HCT116 (cell line): ENCODE data around the gene PRKCZ. TPM values are rescaled to one million over a fixed set of nuclear protein-coding genes. Genes with fewer than 3 reads are reported as not detected.

Experiments used
- ATAC-seq: fragments of 200-7000 bp; cut with Tn5 transposase; 2 replicates; pipeline ENCODE4 v1.9.1; 2020; ENCODE audit warnings: mild to moderate bottlenecking, moderate library complexity
- BruUV-seq: library from RNA; stranded (reverse); fragments of 400-500 nt; replicated peaks from 2 replicates; lab custom pipeline; 2021; lab: Mats Ljungman, UMichigan
- CTCF ChIA-PET: fragments of 300-600 bp; sonication (Branson Sonifier 250); formaldehyde crosslinking; loops from one replicate; lab custom pipeline; 2021; ENCODE audit warnings: antibody characterized with exemption; lab: Charles Lee
- POLR2A ChIA-PET: fragments of 300-600, 350-600 bp; sonication (Branson Sonifier 250); formaldehyde crosslinking; loops from one replicate; lab custom pipeline; 2021; ENCODE audit warnings: antibody characterized with exemption; lab: Charles Lee
- RAD21 ChIA-PET, 2 experiments: fragments of 300-600 bp; sonication (Branson Sonifier 250); formaldehyde crosslinking; loops; one replicate each; lab custom pipeline; 2023; ENCODE audit warnings: low total read pairs in 2 of 2; ENCODE audit not compliant: uncharacterized antibody in 2 of 2, unreplicated experiment in 2 of 2, low non-redundant PET in 1 of 2; lab: Charles Lee
- DNase-seq: peaks from one replicate; pipeline ENCODE4 v3.0.0-alpha.2; 2010; ENCODE audit warnings: low read depth, low spot score
- H2AFZ ChIP-seq: fragments of 200-600 bp; shearing (Covaris generic), sonication (generic); 2 replicates; pipeline ENCODE4 v1.6.1; 2017; ENCODE audit warnings: low read depth, mixed run types, mixed read lengths, antibody characterized with exemption, low read length; ENCODE audit not compliant: poor library complexity, severe bottlenecking
- H3K27ac ChIP-seq: 2 replicates; pipeline ENCODE4 v1.5.1; 2012; ENCODE audit warnings: low read depth, low read length
- H3K27me3 ChIP-seq: fragments of 200-600 bp; sonication (generic); 2 replicates; pipeline ENCODE4 v1.6.1; 2016; ENCODE audit warnings: mixed run types, low read length, mixed read lengths; ENCODE audit not compliant: insufficient read depth
- H3K36me3 ChIP-seq, 2 experiments: fragments of 200-500 bp in 1 of 2; fragments of 200-600 bp in 1 of 2; sonication (Bioruptor generic) in 1 of 2; sonication (generic) in 1 of 2; 2 replicates each; pipeline versions ENCODE4 v1.5.1 to v1.6.1; 2014 to 2016; ENCODE audit warnings: low read length in 2 of 2, inconsistent platforms in 1 of 2, mixed read lengths in 1 of 2, mixed run types in 1 of 2; ENCODE audit not compliant: insufficient read depth in 2 of 2, control insufficient read depth in 1 of 2
- H3K4me1 ChIP-seq, 2 experiments: fragments of 200-600 bp in 1 of 2; sonication (generic) in 1 of 2; 2 replicates each; pipeline versions ENCODE4 v1.5.1 to v1.6.1; 2012 to 2017; ENCODE audit warnings: low read length in 2 of 2, inconsistent platforms in 1 of 2, mild to moderate bottlenecking in 1 of 2, mixed read lengths in 1 of 2, mixed run types in 1 of 2, moderate library complexity in 1 of 2; ENCODE audit not compliant: insufficient read depth in 2 of 2, control insufficient read depth in 1 of 2
- H3K4me2 ChIP-seq: fragments of 200-600 bp; sonication (generic); 2 replicates; pipeline ENCODE4 v1.6.1; 2017; ENCODE audit warnings: mixed run types, low read length, mixed read lengths
- H3K4me3 ChIP-seq, 2 experiments: fragments of 200-600 bp in 1 of 2; sonication (generic) in 1 of 2; replicated peaks in 1 of 2; 2 replicates each; pipeline ENCODE4 v1.5.1; 2011 to 2016; ENCODE audit warnings: low read length in 2 of 2, control low read depth in 1 of 2, low read depth in 1 of 2, mild to moderate bottlenecking in 1 of 2, mixed read lengths in 1 of 2, mixed run types in 1 of 2
- H3K79me2 ChIP-seq: fragments of 200-600 bp; sonication (generic); 2 replicates; pipeline ENCODE4 v1.6.1; 2017; ENCODE audit warnings: mild to moderate bottlenecking, mixed run types, low read length, moderate library complexity, mixed read lengths; ENCODE audit not compliant: insufficient read depth
- H3K9ac ChIP-seq: fragments of 200-600 bp; sonication (generic); 2 replicates; pipeline ENCODE4 v1.6.1; 2016; ENCODE audit warnings: low read length, mixed read lengths
- H3K9me2 ChIP-seq: fragments of 200-600 bp; sonication (generic), shearing (Covaris generic); 2 replicates; pipeline ENCODE4 v1.6.1; 2017; ENCODE audit warnings: mixed run types, mild to moderate bottlenecking, moderate library complexity; ENCODE audit not compliant: insufficient read depth
- H3K9me3 ChIP-seq, 2 experiments: fragments of 200-500 bp in 1 of 2; fragments of 200-600 bp in 1 of 2; sonication (Bioruptor generic) in 1 of 2; sonication (generic) in 1 of 2; 2 replicates each; pipeline ENCODE4 v1.6.1; 2014 to 2017; ENCODE audit warnings: low read length in 2 of 2, mixed read lengths in 2 of 2, inconsistent platforms in 1 of 2, low read depth in 1 of 2, mild to moderate bottlenecking in 1 of 2, mixed run types in 1 of 2, moderate library complexity in 1 of 2; ENCODE audit not compliant: control insufficient read depth in 1 of 2, insufficient read depth in 1 of 2
- H4K20me1 ChIP-seq: fragments of 200-600 bp; sonication (generic), shearing (Covaris generic); 2 replicates; pipeline ENCODE4 v1.6.1; 2017; ENCODE audit warnings: mixed run types, mild to moderate bottlenecking, moderate library complexity; ENCODE audit not compliant: insufficient read depth
- CBX3 ChIP-seq: IDR thresholded peaks from 2 replicates; pipeline ENCODE4 v1.6.1; 2012; ENCODE audit warnings: low read depth
- CEBPB ChIP-seq: IDR thresholded peaks from 2 replicates; pipeline ENCODE4 v1.6.1; 2012; ENCODE audit warnings: low read depth
- ELF1 ChIP-seq: IDR thresholded peaks from 2 replicates; pipeline ENCODE4 v1.6.1; 2012; ENCODE audit warnings: low read depth, borderline replicate concordance
- EZH2 ChIP-seq: fragments of 200-600 bp; sonication (generic); IDR thresholded peaks from 2 replicates; pipeline ENCODE4 v1.6.1; 2017; ENCODE audit warnings: antibody characterized with exemption, mixed run types
- JUND ChIP-seq: IDR thresholded peaks from 2 replicates; pipeline ENCODE4 v1.6.1; 2012
- POLR2A ChIP-seq: IDR thresholded peaks from 2 replicates; pipeline ENCODE4 v1.7.0; 2011; ENCODE audit warnings: borderline replicate concordance; ENCODE audit not compliant: insufficient read depth, insufficient read length; ENCODE audit errors: extremely low read depth
- POLR2AphosphoS5 ChIP-seq: IDR thresholded peaks from 2 replicates; pipeline ENCODE4 v1.6.1; 2011; ENCODE audit warnings: mild to moderate bottlenecking, low read depth, low read length, moderate library complexity
- SP1 ChIP-seq: IDR thresholded peaks from 2 replicates; pipeline ENCODE4 v1.6.1; 2012; ENCODE audit warnings: low read depth
- SRF ChIP-seq: IDR thresholded peaks from 2 replicates; pipeline ENCODE4 v1.6.1; 2012; ENCODE audit warnings: low read depth
- YY1 ChIP-seq: IDR thresholded peaks from 2 replicates; pipeline ENCODE4 v1.6.1; 2011; ENCODE audit warnings: low read length, low read depth, moderate library complexity, mild to moderate bottlenecking; ENCODE audit not compliant: insufficient replicate concordance; ENCODE audit errors: extremely low read depth
- ZNF274 ChIP-seq: fragments of 200-500 bp; sonication (Bioruptor generic); IDR thresholded peaks from 2 replicates; pipeline ENCODE4 v1.6.1; 2014; ENCODE audit warnings: mild to moderate bottlenecking, low read depth, low read length, inconsistent platforms
- intact Hi-C: fragments of 100-400 bp; cut with micrococcal nuclease; formaldehyde crosslinking; loops from 2 replicates; pipeline ENCODE4 v1.10.0; 2022
- total RNA-seq: library from RNA; stranded (reverse); gene quantifications from one replicate; pipeline ENCODE4 v1.2.1, GENCODE V29; 2021; ENCODE audit not compliant: unreplicated experiment
- TF ChIP-seq, protein P1 (sequence below): IDR thresholded peaks from 2 replicates; pipeline ENCODE4 v1.6.1; 2012
- TF ChIP-seq, protein P2 (sequence below): IDR thresholded peaks from 2 replicates; pipeline ENCODE4 v1.6.1; 2012; ENCODE audit warnings: low read depth
- TF ChIP-seq, protein P3 (sequence below): IDR thresholded peaks from 2 replicates; pipeline ENCODE4 v1.6.1; 2011; ENCODE audit warnings: mild to moderate bottlenecking, low read length, moderate library complexity; ENCODE audit not compliant: insufficient replicate concordance; ENCODE audit errors: extremely low read depth

PRKCZ gene
- total RNA-seq, 1 experiment from 2014 or later = 46.8 TPM

DNA sequence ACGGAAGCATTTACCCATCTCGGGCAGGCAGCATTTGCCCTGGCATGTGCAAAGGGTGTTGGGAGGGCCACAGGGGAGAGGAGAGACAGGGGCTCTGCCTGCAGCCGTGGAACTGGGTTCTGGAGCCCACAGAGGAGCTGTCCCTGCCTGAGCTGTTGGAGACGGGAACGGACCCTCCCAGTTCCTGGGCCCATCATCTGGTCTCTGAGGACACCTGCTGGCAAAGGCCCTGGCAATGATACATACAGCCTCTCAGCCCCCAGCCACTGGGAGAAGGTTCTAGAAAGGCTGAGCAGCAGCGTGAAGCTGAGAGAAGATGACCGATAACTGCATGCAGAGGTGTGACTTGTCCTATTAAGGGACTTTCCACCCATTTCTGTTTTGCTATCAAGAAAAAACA lies 113.0 kb downstream of the PRKCZ start:
- TF ChIP-seq SP1 (no peak), CEBPB (no peak), POLR2AphosphoS5 (no peak), YY1 (no peak), POLR2A (no peak), CBX3 (no peak), ZNF274 (no peak), ELF1 (no peak), SRF (no peak), EZH2 (no peak), JUND (no peak)
- TF ChIP-seq, protein P1, sequence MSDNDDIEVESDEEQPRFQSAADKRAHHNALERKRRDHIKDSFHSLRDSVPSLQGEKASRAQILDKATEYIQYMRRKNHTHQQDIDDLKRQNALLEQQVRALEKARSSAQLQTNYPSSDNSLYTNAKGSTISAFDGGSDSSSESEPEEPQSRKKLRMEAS = no peak
- TF ChIP-seq, protein P2, sequence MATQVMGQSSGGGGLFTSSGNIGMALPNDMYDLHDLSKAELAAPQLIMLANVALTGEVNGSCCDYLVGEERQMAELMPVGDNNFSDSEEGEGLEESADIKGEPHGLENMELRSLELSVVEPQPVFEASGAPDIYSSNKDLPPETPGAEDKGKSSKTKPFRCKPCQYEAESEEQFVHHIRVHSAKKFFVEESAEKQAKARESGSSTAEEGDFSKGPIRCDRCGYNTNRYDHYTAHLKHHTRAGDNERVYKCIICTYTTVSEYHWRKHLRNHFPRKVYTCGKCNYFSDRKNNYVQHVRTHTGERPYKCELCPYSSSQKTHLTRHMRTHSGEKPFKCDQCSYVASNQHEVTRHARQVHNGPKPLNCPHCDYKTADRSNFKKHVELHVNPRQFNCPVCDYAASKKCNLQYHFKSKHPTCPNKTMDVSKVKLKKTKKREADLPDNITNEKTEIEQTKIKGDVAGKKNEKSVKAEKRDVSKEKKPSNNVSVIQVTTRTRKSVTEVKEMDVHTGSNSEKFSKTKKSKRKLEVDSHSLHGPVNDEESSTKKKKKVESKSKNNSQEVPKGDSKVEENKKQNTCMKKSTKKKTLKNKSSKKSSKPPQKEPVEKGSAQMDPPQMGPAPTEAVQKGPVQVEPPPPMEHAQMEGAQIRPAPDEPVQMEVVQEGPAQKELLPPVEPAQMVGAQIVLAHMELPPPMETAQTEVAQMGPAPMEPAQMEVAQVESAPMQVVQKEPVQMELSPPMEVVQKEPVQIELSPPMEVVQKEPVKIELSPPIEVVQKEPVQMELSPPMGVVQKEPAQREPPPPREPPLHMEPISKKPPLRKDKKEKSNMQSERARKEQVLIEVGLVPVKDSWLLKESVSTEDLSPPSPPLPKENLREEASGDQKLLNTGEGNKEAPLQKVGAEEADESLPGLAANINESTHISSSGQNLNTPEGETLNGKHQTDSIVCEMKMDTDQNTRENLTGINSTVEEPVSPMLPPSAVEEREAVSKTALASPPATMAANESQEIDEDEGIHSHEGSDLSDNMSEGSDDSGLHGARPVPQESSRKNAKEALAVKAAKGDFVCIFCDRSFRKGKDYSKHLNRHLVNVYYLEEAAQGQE = no peak
- TF ChIP-seq, protein P3, sequence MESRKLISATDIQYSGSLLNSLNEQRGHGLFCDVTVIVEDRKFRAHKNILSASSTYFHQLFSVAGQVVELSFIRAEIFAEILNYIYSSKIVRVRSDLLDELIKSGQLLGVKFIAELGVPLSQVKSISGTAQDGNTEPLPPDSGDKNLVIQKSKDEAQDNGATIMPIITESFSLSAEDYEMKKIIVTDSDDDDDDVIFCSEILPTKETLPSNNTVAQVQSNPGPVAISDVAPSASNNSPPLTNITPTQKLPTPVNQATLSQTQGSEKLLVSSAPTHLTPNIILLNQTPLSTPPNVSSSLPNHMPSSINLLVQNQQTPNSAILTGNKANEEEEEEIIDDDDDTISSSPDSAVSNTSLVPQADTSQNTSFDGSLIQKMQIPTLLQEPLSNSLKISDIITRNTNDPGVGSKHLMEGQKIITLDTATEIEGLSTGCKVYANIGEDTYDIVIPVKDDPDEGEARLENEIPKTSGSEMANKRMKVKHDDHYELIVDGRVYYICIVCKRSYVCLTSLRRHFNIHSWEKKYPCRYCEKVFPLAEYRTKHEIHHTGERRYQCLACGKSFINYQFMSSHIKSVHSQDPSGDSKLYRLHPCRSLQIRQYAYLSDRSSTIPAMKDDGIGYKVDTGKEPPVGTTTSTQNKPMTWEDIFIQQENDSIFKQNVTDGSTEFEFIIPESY = no peak
- H4K20me1 ChIP-seq = no peaks in the 10 kb centered on the region
- POLR2A ChIA-PET = no interaction called here
- H3K4me3 ChIP-seq = no peak overlapping the region
- H2AFZ ChIP-seq = no peak overlapping the region
- no peak overlapping the region for H3K4me2 ChIP-seq
- peaks cover 3 to 6% of the 10 kb centered on the region in 2 experiments; a peak in 2 of 4 replicates for H3K9me3 ChIP-seq
- BruUV-seq = no TSS peak
- CTCF ChIA-PET = no interaction called here
- RAD21 ChIA-PET = no interaction called here
- no peaks in the 10 kb centered on the region for H3K9me2 ChIP-seq
- no peaks in the 10 kb centered on the region for H3K27me3 ChIP-seq
- ATAC-seq (no peak), DNase-seq (no peak)
- H3K79me2 ChIP-seq = no peaks in the 10 kb centered on the region
- H3K27ac ChIP-seq = no peak overlapping the region
- no peaks in the 10 kb centered on the region for H3K4me1 ChIP-seq
- peaks cover 0 to 6% of the 10 kb centered on the region in 2 experiments; a peak in 1 of 4 replicates for H3K36me3 ChIP-seq
- intact Hi-C loops = no loop called here
- H3K9ac ChIP-seq = no peak overlapping the region
